Kidney epithelial cell (primary cell): ENCODE results near the gene SLC25A6. TPM values are rescaled to one million over a fixed set of nuclear protein-coding genes. Genes with fewer than 3 reads are reported as not detected.
"Not testable (repeated sequence)": the region's sequence is repeated elsewhere in the genome, so short reads cannot be mapped to it uniquely, and the experiment has no call there.

Experiments
- DNase-seq: peaks from one replicate; pipeline ENCODE4 v3.0.0-alpha.2; 2010; ENCODE audit warnings: low read depth
- H3K27me3 ChIP-seq: 2 replicates; pipeline ENCODE4 v1.6.0; 2011; ENCODE audit warnings: low read length; ENCODE audit not compliant: control insufficient read depth, insufficient read depth
- H3K36me3 ChIP-seq: 2 replicates; pipeline ENCODE4 v1.5.1; 2011; ENCODE audit warnings: low read length; ENCODE audit not compliant: control insufficient read depth, insufficient read depth
- H3K4me3 ChIP-seq: 2 replicates; pipeline ENCODE4 v1.5.1; 2011; ENCODE audit warnings: low read depth, mild to moderate bottlenecking, control low read depth, low read length
- total RNA-seq: library from RNA; depleted of rRNA; stranded (reverse); fragments of >200 nt; gene quantifications from 2 replicates; pipeline ENCODE4 v1.2.3, GENCODE V29; 2015
- TF ChIP-seq, protein P1 (sequence below): IDR thresholded peaks from 2 replicates; pipeline ENCODE4 v1.5.1; 2011; ENCODE audit warnings: mild to moderate bottlenecking, moderate library complexity, low read length, control low read depth, inconsistent platforms; ENCODE audit not compliant: insufficient read depth, poor library complexity, severe bottlenecking

Gene SLC25A6
- total RNA-seq, 1 donor from 2014 or later: 450 TPM

DNA sequence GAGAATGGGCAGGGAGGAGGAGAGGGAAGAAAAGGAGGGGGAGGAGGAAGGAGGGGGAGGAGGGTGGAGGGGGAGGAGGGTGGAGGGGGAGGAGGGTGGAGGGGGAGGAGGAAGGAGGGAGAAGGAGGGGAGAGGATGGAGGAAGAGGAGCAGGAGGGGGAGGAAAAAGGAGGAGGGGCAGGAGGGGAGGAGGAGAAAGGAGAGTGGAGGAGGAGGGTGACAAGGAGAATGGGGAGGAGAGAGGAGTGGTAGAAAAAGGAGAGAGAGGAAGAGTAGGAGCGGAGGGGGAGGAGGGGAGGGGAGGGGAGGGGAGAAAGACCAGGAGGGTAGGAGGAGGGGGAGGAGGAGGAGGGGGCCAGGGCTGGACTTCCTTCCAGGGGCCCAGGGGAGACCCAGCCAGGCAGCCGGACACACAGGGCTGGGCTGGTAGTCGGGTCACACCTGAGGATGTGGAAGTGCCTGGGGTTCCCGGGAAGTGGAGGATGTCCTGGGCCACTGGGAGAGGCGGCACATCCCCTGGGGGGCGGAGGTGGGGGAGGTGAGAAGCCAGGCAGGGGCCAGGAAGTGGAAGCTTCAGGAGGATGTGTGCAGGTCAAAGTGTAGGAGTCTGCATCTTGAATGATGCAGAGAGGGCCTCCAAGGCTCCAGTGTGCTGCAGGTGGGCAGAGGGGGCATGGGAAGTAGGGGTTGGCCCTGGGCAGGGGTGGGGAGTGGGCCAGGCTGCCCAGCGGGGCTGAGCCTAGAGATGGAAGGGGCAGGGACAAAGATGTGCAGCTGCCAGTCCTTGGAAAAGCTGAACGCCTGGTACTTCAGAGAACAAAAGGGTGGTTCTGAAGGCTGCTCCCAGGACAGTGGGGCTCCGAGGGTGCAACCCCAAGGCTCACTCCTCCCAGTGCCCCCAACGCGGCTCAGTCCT, 36.5 kb downstream of the SLC25A6 start:
- no peaks in the 10 kb centered on the region for H3K36me3 ChIP-seq
- TF ChIP-seq, protein P1, sequence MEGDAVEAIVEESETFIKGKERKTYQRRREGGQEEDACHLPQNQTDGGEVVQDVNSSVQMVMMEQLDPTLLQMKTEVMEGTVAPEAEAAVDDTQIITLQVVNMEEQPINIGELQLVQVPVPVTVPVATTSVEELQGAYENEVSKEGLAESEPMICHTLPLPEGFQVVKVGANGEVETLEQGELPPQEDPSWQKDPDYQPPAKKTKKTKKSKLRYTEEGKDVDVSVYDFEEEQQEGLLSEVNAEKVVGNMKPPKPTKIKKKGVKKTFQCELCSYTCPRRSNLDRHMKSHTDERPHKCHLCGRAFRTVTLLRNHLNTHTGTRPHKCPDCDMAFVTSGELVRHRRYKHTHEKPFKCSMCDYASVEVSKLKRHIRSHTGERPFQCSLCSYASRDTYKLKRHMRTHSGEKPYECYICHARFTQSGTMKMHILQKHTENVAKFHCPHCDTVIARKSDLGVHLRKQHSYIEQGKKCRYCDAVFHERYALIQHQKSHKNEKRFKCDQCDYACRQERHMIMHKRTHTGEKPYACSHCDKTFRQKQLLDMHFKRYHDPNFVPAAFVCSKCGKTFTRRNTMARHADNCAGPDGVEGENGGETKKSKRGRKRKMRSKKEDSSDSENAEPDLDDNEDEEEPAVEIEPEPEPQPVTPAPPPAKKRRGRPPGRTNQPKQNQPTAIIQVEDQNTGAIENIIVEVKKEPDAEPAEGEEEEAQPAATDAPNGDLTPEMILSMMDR: no peak
- H3K27me3 ChIP-seq: no peaks in the 10 kb centered on the region
- no peak for DNase-seq
- H3K4me3 ChIP-seq: no peak overlapping the region

DNA sequence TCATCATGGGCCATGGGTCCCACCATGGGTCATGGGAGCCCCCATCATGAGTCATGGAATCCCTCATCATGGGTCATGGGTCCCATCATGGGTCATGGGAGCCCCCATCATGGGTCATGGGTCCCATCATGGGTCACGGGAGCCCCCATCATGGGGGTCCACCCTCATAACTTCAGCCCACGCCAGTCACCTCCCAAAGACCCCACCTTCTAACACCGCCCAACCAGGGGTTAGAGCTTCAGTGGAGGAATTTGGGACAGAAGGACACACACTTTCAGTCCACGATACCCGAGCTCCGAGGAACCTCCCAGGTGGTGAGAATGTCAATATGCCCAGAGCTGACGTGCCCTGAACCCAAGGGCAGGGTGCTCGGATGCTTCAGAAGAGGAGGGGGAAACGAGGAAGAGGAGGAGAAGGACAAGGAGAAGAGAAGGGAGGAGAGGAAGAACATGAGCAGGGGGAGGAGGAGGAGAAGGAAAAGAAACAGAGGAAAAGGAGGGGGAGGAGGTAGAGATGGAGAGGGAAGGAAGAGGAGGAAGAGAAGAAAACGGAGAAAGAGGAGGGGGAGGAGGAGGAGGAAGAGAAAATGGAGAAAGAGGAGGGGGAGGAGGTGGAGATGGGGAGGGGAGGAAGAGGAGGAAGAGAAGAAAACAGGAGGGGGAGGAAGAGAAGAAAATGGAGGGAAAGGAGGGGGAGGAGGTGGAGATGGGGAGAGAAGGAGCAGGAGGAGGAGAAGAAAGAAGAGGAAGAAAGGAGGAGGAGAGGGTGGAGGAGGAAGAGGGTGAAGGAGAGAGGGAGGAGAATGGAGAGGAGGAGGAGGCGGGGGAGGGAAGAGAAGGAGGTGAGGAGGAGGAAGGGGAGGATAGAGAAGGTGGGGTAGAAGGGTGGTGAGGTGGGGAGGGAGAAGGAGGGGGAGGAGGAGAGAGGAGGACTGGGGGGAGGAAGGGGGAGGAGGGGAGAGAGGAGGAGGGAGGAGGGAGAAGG, 37.6 kb downstream of the SLC25A6 start:
- H3K27me3 ChIP-seq: no peaks in the 10 kb centered on the region
- no peak for DNase-seq
- no peaks in the 10 kb centered on the region for H3K36me3 ChIP-seq
- TF ChIP-seq, protein P1: no peak
- no peak overlapping the region for H3K4me3 ChIP-seq

DNA sequence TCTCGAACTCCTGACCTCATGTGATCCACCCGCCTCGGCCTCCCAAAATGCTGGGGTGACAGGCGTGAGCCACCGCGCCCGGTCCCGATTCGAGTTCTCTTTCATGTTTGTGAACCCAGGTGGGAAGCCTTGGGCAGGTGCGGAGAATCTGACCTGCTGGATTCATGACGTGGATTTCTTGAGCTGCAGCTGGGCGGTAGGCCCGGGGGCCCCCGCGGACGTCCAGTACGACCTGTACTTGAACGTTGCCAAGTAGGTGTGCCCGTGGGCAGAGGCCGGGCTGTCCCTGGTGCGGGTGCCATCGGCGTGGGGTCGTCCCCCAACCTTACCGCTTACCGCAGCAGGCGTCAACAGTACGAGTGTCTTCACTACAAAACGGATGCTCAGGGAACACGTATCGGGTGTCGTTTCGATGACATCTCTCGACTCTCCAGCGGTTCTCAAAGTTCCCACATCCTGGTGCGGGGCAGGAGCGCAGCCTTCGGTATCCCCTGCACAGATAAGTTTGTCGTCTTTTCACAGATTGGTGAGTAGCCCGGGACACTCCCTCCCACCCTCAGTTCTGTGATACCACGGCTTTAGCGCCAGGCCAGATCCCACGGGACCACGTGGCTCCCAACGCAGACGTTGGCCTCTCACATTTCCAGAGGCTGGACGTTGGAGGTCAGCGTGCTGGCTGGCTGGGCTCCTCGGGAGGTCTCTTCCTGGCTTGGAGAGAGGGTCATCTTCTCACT, 39.8 kb downstream of the SLC25A6 start:
- no peak for DNase-seq
- Histone ChIP-seq H3K27me3 (no peaks in the 10 kb centered on the region), H3K36me3 (no peaks in the 10 kb centered on the region), H3K4me3 (no peak overlapping the region)
- TF ChIP-seq, protein P1: no peak

DNA sequence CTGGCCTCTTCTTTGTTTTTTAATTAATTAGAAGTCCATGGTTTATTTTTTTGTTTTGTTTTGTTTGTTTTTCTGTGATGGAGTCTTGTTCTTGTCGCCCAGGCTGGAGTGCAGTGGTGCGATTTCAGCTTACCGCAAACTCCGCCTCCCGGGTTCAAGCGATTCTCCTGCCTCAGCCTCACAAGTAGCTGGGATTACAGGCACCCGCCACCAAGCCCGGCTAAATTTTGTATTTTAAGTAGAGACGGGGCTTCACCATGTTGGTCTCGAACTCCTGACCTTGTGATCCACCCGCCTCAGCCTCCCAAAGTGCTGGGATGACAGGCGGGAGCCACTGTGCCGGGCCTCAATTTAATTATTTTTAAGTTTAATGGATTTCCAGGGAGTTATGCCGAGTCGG, 42.3 kb downstream of the SLC25A6 start:
- not testable (repeated sequence) for H3K36me3 ChIP-seq, DNase-seq, H3K4me3 ChIP-seq, H3K27me3 ChIP-seq

DNA sequence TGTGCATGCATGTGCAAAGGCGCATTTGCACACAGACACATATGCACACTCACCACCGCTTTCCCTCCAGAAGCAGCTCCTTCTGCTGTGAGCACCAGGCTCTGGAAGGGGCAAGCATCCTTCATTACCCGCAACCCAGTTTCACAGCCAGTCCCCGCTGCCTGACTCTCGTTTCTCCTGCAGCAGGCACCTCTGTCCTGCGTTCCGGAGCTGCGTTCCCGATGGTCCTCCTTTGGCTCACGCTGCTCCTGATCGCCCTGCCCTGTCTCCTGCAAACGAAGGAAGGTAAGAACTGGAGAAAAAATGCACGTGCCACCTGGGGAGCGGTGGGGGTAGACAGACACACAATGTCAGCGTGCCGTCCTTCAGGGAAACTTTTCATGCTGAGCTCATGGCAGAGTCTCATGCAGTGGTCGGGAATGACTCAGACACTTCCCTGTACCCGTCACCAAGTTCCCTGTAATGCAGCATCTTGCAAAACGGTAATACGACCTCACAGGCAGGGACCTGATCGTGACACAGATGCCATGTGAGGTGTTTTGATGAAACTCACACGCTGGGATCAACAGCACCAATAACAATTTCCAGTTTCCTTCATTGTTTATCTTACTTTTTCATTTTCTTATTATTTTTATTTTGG, 50.2 kb downstream of the SLC25A6 start:
- no peaks in the 10 kb centered on the region for H3K36me3 ChIP-seq
- TF ChIP-seq, protein P1: no peak
- H3K27me3 ChIP-seq: no peaks in the 10 kb centered on the region
- no peak for DNase-seq
- H3K4me3 ChIP-seq: no peak overlapping the region
